ENCODE results near the gene DGCR6L.
"Not testable (repeated sequence)": the region's sequence is repeated elsewhere in the genome, so short reads cannot be mapped to it uniquely, and the experiment has no call there.

Gene DGCR6L

DNA sequence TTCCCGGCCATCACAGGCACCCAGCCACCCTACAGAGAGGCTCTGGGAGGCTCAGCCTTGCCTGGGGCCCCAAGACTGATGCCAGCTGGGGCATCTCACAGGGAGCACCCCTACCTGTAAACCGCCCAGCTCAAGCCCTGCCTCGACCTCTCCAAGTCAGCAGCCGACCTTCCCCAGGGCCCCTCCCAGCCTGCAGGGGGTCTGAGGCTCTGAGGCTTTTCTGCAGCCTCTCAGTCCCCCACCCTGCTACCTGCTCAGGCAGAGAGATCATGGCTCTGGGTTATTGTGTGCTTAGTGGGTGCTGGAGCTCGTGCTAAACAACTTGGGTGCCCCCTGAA lies 28.6 kb downstream of the DGCR6L start:
- no peak for DNase-seq

DNA sequence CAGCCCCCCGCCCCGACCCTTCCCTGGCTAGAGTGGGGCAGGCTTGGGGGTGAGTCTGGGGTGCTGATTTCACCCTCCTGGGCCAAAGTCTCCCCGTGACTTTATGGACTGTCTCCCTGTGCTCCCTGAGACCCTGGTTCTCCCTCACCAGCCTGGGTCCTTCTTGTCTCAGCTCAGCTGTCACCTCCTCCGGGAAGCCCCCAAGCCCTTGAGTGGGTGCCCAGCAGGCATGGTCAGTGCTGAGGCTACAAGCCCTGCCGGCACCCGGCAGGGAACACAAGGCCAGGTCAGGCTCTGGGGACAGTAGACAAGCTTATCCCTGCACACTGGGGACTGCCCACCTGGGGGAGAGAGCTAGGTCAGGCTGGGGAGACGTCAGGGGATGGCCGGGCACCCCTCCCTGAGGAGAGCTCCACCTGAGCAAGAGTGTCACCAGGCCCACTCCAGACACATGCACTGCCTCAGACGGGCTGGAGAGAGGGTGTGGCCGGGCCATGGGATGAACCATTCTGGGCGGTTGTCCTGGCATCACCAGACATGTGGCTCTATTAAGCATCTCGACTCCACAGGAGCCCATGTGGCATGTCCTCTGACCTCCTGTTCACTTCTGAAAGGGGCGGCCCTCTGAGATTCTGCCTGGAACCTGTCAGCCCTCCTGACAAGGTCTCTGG lies 29.1 kb downstream of the DGCR6L start:
- DNase-seq: no peak

DNA sequence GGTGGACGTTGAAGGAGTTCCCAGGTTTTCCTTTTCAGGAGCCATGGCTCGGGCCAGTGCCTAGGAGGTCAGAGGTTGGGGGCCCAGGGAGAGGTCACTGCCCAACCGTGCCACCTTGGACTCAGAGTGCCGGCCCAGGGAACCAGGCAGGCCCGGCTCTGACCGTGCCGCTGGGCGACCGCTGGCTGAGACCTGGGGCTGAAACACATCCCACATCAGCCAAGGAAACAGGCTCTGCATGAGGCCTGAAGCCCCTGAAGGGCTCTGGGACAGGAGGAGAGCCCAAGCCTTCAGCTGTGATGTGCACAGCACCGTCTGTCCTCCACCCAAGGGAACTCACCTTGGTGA lies 29.8 kb downstream of the DGCR6L start:
- DNase-seq: no peak

DNA sequence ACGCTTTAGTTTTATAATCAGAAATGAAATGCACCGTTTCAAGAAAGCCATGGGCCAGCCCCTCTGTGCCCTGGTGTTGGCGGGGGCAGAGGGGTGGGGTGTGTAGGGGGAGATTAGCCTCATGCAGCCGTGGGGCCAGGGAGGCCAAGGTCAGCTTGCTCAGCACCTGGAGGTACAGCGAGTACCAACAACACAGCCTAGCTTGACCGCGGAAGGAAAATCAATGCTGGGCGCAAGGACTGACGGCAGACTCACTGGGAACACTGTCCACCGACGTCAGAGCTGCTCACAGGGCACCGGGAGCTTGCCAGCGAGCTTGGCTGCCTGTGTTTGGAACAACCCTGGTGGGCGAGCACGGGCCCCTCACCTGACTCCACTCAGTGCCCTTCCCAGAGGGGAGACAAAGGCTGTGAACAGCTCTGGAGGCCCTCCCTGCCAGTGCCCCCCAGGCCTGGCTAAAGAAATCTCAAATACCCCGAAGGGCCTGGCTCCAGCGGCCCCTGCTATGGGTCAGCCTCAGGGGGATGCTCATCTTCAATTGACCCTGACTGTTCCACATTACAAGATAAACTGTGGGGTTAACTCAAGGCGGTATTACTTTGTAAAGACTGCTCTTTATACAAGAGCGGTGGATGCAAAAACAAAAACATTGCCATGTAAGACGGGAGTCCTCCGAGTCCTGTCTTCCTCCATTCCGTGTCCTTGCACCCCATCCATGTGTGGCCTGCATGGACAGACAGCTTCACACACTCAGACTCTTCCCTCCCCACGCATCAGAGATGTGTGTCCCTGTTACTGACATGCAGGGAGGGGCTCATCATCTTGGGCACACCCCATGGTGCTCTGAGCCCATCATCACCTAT lies 30.4 kb downstream of the DGCR6L start:
- DNase-seq: not testable (repeated sequence)

DNA sequence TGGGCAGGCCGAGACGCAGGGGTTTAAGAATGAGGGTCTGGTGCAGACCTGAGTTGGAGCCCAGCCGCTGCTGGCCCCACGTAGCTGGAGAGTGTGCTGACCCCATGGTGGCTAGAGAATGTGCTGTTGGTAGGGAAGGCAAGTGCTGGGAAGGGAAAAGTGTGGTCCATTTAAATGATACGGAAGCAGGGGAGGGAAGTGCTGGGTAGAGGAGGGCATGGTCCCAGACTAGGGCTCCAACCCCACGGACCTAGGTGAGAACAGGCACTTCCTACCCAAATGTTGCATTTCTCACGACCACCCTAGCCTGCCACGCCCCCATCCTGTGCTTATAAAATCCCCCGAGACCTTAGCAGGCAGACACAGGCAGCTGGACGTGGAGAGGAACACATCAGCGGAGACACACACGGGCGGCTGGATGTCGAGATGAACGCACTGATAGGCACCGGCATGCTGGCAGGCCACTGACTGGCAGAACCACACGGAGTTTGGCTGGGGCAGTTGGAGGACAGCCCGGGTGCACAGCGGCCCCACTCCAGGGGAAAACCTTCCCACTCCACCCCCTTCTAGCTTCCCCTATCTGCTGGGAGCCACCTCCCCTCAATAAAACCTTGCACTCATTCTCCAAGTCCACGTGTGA lies 33.0 kb downstream of the DGCR6L start:
- DNase-seq: not testable (repeated sequence)

DNA sequence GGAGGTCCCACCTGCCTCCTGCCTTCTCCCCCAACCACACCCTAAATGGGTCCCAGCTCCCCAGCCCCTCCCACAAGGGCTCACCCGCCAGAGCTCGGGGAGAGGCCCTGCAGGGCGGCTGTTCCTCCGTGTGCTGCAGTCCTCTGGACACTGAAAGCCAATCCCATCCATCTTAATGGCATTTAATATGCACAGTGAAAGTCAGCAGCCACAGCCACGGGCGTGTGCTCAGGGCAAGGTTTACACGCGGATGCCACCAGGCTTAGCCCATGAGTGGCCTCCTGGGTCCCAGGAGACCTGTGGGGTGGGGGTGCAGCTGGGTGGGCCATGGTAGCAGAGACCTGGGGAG lies 33.6 kb downstream of the DGCR6L start:
- not testable (repeated sequence) for DNase-seq

DNA sequence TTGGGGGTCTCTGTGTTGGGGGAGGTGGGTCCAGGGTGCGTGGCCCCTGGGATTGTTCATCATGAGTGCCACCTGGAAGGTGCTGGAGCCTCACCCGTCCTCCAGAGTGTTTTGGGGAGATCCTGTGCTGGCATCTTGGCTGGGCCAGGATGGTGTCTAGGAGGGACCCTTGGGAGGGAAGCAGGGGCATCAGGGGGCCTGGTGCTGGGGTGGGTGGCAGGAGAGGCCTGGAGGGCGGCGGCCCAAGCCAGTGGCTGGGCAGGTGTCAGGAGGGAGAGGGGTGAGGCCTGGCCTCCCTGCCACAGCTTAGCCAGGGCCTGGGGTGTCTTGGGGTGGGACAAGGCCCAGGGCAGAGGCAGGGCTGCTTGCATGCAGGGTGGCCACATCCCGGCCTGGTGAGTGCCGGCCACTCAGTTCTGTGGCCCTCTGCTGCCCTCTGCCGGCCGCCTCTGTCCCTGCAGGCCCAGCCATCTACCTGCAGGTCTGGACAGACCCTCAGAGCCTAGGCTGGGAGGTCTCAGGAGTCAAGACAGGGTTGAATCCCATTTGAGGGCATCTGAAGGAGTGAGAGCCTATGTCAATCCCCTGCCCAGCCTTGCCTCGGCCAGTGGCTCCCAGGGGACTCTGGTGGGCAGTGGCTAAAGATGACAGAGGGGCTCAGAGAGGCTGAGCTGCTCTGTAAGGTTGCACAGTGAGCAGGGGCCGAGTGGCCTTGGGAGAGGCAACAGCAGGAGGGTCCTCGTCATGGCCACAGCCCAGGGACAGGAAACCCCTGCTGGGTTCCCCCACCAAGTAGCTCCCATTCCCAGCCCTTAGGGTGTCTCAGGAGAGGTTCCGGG lies 34.2 kb downstream of the DGCR6L start:
- DNase-seq: peak; percentile 6 to 49 (median 8)

DNA sequence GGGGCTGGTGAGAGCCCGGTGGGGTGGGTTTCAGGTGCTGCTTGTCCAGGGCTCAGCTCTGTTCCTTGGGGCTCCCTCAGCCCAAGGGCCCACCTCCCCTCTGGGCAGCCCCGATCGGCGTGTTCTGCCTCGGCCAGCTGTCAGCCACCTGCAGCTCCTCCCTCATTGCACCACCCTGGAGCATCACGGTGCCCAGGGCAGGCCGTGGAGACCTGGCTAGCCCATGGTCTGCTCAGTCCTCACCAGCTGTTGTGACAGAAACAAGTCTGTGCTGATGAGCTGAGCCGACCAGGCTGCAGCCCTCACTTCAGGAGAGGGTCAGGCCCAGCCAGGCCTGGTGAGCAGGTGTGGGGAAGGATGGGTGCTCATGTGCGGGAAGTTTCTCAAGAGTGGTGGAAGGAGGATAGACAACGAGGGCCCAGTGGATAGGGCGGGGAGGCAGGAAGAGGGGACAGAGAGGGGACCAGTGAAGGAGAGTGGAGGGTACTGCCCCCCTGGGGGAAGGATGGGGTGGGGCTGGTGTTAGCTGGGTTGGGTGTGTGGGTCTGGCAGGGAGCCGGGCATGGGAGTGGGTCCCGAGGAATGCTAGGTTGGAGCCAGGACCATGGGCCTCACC lies 35.3 kb downstream of the DGCR6L start:
- no peak for DNase-seq

DNA sequence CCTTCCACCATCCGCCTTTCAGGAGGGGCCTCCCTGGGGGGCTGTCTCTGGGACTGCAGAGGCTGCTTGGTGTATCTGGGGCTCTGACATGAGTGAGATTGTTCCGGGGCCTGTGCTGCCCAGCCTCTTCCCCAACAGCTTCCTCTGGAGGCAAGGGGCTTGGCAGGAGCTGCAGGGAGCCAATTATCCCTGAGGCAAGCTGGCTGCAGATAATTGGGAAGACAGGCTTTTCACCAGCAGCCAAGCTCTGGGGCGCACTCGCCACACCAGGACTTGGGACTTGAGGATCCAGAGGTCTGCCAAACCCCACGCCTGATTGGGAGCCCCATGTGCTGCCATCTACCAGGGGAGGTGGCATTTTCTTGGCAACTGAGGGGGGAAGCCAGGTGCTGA lies 36.2 kb downstream of the DGCR6L start:
- DNase-seq: peak in 2 of 3 experiments; percentile 21 to 54

DNA sequence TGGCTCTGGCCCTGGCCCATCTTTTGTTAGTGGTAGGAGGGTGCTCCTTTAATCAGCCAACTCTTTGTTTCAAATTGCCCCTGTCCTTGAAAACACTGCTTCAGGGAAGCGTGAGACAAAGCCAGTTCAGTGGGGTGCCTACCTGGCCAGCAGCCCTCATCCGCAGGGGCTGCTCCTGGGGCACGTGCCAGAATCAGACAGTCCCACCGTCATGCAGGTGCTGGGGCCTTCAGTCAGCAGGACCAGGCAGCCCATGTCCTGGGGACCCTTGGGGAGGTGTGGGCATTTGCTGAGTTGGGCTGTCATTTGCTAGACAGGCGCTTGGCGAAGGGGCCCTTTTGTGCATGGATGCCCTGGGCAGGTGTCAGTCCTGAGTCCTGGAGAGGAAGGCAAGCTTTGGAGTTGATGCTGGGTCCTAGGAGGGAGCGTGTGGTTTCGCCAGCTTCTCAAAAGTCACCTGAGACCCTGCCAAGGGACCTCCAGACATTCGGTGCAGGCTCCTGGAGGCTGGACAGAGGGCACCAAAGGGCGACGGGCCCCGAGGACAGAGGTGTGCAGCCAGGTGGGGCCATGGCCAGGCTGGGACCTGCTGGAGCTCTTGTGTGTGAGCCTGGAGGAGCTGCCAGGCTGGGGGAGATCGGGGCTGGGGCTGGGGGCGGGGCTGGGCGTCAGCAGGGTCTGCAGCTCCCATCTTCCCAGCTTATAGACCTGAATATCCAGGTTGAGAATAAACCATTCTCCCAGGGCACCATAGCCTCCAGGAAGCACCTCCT lies 36.8 kb downstream of the DGCR6L start:
- DNase-seq: peak in 1 of 3 experiments; percentile 25

DNA sequence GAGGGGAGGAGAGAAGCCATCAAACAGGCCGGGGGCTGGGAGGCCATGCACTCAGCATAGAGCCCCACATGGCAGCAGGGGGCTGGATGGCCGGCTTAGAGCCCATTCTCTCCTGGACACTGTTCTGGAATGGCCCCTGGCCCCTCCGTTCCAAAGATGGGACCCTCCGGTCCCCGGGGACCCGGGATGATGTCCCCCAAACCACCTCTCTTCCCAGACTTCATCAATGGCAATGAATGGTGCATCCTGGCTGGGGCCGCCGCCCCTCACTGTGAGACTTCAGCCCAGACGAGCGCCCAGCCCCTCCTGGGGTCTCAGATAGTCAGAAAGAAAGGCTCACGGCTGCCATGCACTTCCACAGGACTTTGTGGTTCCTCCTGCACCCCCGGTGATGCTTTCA lies 38.0 kb downstream of the DGCR6L start:
- no peak for DNase-seq

DNA sequence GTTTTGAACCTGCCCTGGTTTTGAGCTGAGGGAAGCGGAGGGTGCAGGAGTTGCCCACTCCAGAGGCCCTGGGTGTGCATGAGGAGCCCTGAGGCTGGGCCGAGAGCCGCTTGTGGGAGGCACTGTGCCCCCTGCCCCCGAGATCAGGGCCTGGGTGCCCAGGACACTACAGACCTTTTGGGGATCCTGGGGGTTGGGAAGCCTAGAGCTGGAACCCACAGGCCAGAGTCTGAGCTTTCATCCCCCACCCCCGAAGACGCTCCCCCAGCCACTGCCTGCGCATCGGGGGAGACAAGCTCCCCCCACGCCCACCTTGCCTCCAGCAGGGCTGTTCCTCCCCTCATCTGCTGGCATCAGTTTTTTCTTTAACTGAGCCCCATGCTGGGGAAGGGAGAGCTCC lies 38.4 kb downstream of the DGCR6L start:
- DNase-seq: not testable (repeated sequence)

DNA sequence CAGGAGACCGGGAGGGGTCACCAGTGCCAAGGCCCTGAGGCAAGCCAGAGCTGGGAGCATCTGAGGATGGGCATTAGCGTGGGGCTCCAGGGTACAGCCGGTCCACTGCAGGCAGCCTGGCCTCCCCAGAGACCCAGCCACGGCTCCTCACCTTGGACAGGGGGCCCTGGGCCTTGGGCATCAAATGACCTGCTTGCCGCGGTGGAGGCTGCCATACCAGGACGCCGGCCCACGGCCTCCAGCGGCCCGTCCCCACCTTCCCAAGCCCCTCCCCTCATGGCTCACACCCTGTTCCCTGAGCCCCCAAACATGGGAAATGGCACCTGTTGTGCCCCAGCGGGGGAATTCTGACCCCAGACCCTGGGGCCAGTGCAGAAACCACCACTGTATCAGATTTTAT lies 39.0 kb downstream of the DGCR6L start:
- DNase-seq: no peak

DNA sequence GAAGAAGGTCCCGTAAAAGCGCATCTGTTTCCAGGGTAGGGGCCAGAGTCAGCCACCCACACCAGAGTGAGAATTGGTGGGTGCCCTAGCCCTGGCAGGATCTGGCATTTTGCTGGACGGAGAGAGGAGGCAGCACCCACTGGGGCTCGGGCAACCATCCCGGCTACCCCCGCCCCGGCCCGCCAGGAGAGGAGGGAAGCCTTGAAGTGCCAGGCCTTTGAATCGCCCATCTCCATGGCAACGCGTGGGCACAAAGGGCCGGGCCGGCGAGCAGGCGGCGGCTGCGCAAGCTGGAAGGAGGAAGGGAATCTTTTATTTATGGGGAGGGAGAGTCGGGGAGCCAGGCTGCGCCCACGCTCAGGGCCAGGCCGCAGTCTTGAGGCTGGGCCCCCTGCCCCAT lies 39.7 kb downstream of the DGCR6L start:
- DNase-seq: peak in 2 of 3 experiments; percentile 37 to 67

DNA sequence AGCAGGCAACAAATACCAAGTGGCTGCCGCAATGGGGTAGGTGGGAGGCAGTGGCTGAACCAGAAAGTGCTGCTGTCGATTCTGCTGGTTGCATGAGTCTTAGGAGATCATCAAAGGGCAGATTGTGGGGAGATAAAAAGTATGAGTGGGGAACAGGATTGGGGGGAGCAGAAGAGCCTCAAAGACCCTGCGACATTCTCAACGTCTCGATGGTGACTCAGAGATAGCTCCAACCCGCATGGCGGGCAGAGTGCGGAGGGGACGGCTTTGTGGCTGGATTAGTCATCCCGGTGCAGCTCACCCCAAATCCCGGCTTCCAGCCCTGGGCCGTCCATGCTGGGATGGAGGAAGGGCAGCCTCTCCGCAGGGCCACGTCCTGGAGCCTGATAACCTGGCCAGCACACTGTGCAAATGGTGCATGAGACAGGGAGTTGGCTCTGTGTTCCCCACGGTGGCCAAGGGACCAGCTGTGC lies 40.2 kb downstream of the DGCR6L start:
- DNase-seq: no peak

DNA sequence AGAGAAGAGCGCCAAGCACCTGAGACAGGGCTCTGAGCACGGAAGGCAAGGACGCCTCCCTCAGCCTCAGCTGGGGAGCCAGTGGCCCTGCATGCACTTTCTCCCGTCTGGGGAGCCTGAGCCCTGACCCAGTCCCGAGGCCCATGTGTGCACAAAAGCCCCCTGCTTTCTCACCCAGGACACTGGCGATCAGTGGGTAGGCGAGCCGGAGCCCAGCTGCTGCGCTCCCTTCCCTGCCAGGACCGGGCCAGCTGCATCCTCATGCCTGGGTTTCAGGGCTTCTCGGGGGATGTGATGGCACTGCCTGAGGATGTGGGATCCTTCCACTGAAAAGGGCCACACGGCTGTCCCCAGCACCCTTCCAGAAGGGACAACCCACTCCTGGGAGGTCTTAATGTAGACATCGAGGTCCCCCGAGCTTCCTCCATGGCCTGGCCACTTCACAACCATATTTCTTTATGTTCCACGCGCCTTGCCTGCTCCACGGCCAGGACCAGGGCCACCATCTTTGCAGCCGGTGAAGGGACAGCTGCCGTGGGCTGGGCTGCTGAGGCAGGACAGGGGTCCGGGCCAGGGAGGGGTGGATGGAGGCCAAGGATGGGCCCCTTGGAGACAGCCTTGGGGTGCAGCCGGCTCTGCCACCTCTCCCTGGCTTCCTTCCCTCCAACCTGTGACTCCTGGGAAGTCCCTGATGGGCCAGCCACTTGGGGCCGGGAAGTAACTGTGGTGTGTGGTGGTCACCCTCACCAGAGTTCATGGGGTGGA lies 41.0 kb downstream of the DGCR6L start:
- DNase-seq: not testable (repeated sequence)

DNA sequence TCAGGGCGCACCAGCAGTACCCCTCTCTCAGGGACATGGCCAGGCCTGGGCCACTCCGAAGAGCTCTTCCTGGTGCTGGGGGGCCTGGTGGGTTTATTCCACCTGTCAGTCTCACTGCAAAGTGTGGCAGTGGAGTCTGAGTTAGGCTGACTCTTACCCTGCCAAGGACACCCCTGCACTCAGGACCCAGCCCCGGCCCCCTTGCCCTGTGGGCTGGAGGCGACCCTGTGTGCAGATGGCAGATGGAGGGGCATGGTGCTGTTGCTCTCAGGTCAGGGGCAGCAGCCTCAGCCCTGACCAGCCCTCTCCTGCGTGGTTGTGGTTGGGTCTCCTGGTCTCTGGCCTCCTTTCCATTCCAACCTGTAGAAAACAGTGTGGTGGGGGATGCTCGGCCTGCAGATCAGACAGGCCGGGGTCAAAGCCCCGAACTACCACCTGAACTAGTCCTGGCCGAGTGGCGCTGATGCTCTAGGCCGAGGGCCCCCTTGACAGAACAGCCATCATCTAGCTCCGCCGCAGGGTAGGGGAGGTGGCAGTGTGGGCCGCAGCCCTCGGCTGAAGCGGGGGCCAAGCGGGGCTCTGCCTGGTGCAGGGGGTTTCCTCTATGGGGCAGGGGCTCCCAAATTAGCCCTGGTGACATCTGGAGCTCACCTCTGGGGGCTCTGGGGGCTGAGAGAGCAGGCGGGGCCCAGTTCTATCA lies 41.8 kb downstream of the DGCR6L start:
- not testable (repeated sequence) for DNase-seq

DNA sequence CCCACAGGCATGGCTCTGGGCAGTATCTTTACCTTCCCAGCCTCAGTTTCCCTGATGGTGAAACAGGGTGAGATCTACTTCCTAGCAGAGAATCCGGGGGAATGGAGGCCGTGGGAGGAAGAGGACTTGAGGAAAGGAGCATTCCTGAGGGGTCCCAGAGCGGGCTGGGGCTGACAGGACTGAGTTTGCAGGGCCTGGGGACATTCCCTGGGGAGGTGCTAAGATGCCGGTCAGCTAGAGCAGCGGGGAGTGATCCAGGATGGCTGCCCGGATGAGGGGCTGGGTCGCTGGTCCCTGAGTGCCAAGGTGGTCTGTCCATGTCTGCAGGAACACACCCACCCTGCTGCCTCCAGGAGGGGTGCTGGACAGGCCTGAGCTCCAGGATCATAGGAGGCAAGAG lies 43.4 kb downstream of the DGCR6L start:
- DNase-seq: no peak

DNA sequence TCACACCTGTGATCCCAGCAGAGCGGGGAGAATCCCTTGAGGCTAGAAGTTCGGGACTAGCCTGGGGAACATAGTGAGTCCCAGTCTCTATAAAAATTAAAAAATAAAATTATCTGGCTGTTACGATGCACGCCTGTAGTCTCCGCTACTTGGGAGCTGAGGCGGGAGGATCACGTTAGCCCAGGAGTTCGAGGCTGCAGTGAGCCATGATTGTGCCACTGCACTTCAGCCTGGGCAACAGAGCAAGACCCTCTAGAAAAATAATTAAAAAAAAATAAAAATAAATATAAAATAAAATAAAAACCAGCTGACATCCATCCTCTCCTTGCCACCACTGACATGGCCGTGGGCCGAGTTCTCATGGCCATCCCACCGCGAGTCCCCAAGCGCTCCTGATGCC lies 44.0 kb downstream of the DGCR6L start:
- DNase-seq: no peak

DNA sequence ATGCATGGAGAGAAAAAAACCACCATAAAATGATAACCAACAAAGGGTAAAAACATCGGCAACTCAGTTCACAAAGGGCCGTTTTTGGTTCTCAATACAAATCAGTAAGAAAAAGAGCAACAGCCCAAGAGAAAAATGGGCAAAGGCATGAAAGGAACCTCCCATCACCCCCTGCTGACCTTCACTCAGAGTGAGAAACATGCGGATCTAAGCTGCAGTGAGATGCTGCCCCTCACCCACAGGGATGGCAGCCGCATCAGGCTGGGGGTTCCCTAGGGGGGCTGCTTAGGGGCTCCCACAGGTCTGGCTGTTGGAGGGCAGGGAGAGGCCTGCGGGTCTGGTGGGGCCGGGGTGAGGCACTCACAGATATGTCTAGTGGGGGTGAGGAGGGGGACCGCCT lies 44.5 kb downstream of the DGCR6L start:
- DNase-seq: not testable (repeated sequence)
